ENCODE results near the gene ZNF580. TPM values are rescaled to one million over a fixed set of nuclear protein-coding genes. Genes with fewer than 3 reads are reported as not detected.

The ZNF580 gene
- total and polyA plus RNA-seq, 7 donors = 10.4 to 45.5 (median 24.0) TPM

- Histone ChIP-seq H3K36me3 (peaks cover 0 to 16% (median 2%) of the 10 kb centered on the region in 4 donors), H3K27me3 (no peaks in the 10 kb centered on the region), H3K27ac (peak overlapping the region; percentile 84 to 98 (median 97)), H3K4me3 (peak overlapping the region; percentile 78 to 99 (median 85)), H3K9me3 (no peaks in the 10 kb centered on the region), H3K4me1 (peaks cover 0 to 75% (median 68%) of the 10 kb centered on the region in 4 donors)
- TF ChIP-seq EP300 (IDR thresholded peaks at IDR 0.05) (no peak), CTCF (IDR thresholded peaks at IDR 0.05) (no peak), POLR2A (IDR thresholded peaks at IDR 0.05) (no peak), POLR2AphosphoS5 (IDR thresholded peaks at IDR 0.05) (no peak)
- DNase-seq = no peak
- 48 to 57% methylated on average over 12 of the region's 12 CpGs for WGBS, 2 donors
- intact Hi-C loops (cut with DNase I) = no loop called here
Measured at GRCh38 chr19:55644191-55644833, 3.5 kb downstream of the ZNF580 start.

GRCh38 chr19:55644842-55645511 is 4.2 kb downstream of the ZNF580 start:
- H3K9me3 ChIP-seq = no peaks in the 10 kb centered on the region
- TF ChIP-seq EP300 (IDR thresholded peaks at IDR 0.05) (no peak), POLR2A (IDR thresholded peaks at IDR 0.05) (no peak), POLR2AphosphoS5 (IDR thresholded peaks at IDR 0.05) (peak in 1 of 4 donors; percentile 14)
- H3K36me3 ChIP-seq = peaks cover 0 to 16% (median 2%) of the 10 kb centered on the region in 4 donors
- H3K4me1 ChIP-seq = peaks cover 0 to 72% (median 68%) of the 10 kb centered on the region in 4 donors
- WGBS, 2 donors = 86 to 90% methylated on average over 28 of the region's 28 CpGs
- intact Hi-C loops (cut with DNase I) = no loop called here
- H3K27ac ChIP-seq = no peak overlapping the region
- no peak for DNase-seq
- peak overlapping the region in 1 of 4 donors; percentile 91 for H3K4me3 ChIP-seq
- H3K27me3 ChIP-seq = no peaks in the 10 kb centered on the region

- Histone ChIP-seq H3K27ac (no peak overlapping the region), H3K4me3 (no peak overlapping the region), H3K36me3 (peaks cover 0 to 16% (median 3%) of the 10 kb centered on the region in 4 donors), H3K4me1 (peaks cover 0 to 67% (median 64%) of the 10 kb centered on the region in 4 donors), H3K27me3 (no peaks in the 10 kb centered on the region), H3K9me3 (no peaks in the 10 kb centered on the region)
- no peak for TF ChIP-seq CTCF (IDR thresholded peaks at IDR 0.05)
- no peak for TF ChIP-seq POLR2A (IDR thresholded peaks at IDR 0.05)
- TF ChIP-seq EP300 (IDR thresholded peaks at IDR 0.05) = no peak
- no peak for TF ChIP-seq POLR2AphosphoS5 (IDR thresholded peaks at IDR 0.05)
- intact Hi-C loops (cut with DNase I) = no loop called here
- WGBS, 2 donors = 58 to 81% methylated on average over 5 of the region's 5 CpGs
- DNase-seq = no peak
Measured at GRCh38 chr19:55645512-55645881, 4.7 kb downstream of the ZNF580 start.

- H3K4me3 ChIP-seq = peak overlapping the region; percentile 86 to 98 (median 90)
- peaks cover 0 to 18% (median 6%) of the 10 kb centered on the region in 4 donors for H3K36me3 ChIP-seq
- intact Hi-C loops (cut with DNase I) = no loop called here
- no peak for DNase-seq
- H3K27me3 ChIP-seq = no peaks in the 10 kb centered on the region
- WGBS, 2 donors = 46 to 47% methylated on average over 14 of the region's 14 CpGs
- TF ChIP-seq EP300 (IDR thresholded peaks at IDR 0.05) (no peak), POLR2A (IDR thresholded peaks at IDR 0.05) (no peak), CTCF (IDR thresholded peaks at IDR 0.05) (no peak), POLR2AphosphoS5 (IDR thresholded peaks at IDR 0.05) (no peak)
- H3K27ac ChIP-seq = peak overlapping the region; percentile 89 to 94 (median 92)
- peaks cover 0 to 61% (median 54%) of the 10 kb centered on the region in 4 donors for H3K4me1 ChIP-seq
- no peaks in the 10 kb centered on the region for H3K9me3 ChIP-seq
Measured at GRCh38 chr19:55646889-55647731, 6.3 kb downstream of the ZNF580 start.

Data from sigmoid colon (tissue), 7 donors.